H9 (cell line): ENCODE results near the gene DNAI2. TPM values are rescaled to one million over a fixed set of nuclear protein-coding genes. Genes with fewer than 3 reads are reported as not detected.

ENCODE experiments used
- DNase-seq: peaks from one replicate; pipeline ENCODE4 v3.0.0-alpha.2; 2017
- H2AFZ ChIP-seq: one replicate; pipeline ENCODE4 v1.6.1; 2013; ENCODE audit warnings: mild to moderate bottlenecking, low read length, control low read depth, moderate library complexity
- H2AK5ac ChIP-seq: 2 replicates; pipeline ENCODE4 v1.6.1; 2013; ENCODE audit warnings: low read length, control low read depth, mixed read lengths; ENCODE audit not compliant: insufficient read length
- H2BK120ac ChIP-seq: one replicate; pipeline ENCODE4 v1.6.1; 2013; ENCODE audit warnings: low read depth, mild to moderate bottlenecking, low read length, control low read depth, inconsistent platforms; ENCODE audit not compliant: poor library complexity, severe bottlenecking
- H2BK12ac ChIP-seq: 2 replicates; pipeline ENCODE4 v1.6.1; 2013; ENCODE audit warnings: low read length, control low read depth, mixed read lengths, low read depth; ENCODE audit not compliant: insufficient read length
- H2BK15ac ChIP-seq: 2 replicates; pipeline ENCODE4 v1.6.1; 2013; ENCODE audit warnings: low read depth, low read length, control low read depth
- H2BK20ac ChIP-seq: one replicate; pipeline ENCODE4 v1.6.1; 2013; ENCODE audit warnings: low read depth, mild to moderate bottlenecking, low read length, control low read depth, inconsistent platforms; ENCODE audit not compliant: poor library complexity, severe bottlenecking
- H2BK5ac ChIP-seq: 2 replicates; pipeline ENCODE4 v1.6.1; 2013; ENCODE audit warnings: low read length, control low read depth, mixed read lengths; ENCODE audit not compliant: insufficient read length
- H3K14ac ChIP-seq: 2 replicates; pipeline ENCODE4 v1.6.1; 2013; ENCODE audit warnings: low read length, control low read depth; ENCODE audit not compliant: insufficient read depth
- H3K18ac ChIP-seq: 2 replicates; pipeline ENCODE4 v1.6.1; 2013; ENCODE audit warnings: low read depth, mild to moderate bottlenecking, mixed read lengths, low read length, control low read depth; ENCODE audit not compliant: insufficient read length
- H3K23ac ChIP-seq: 2 replicates; pipeline ENCODE4 v1.6.1; 2013; ENCODE audit warnings: low read length, control low read depth, mixed read lengths, low read depth; ENCODE audit not compliant: insufficient read length
- H3K23me2 ChIP-seq: 2 replicates; pipeline ENCODE4 v1.6.1; 2013; ENCODE audit warnings: low read depth, mild to moderate bottlenecking, mixed read lengths, low read length, control low read depth; ENCODE audit not compliant: insufficient read length, poor library complexity, severe bottlenecking
- H3K27ac ChIP-seq: 2 replicates; pipeline ENCODE4 v1.5.1; 2013; ENCODE audit warnings: low read length, control low read depth, mixed read lengths, low read depth; ENCODE audit not compliant: insufficient read length
- H3K27me3 ChIP-seq: 2 replicates; pipeline ENCODE4 v1.6.1; 2013; ENCODE audit warnings: low read length, control low read depth, inconsistent platforms; ENCODE audit not compliant: insufficient read depth
- H3K4ac ChIP-seq: 2 replicates; pipeline ENCODE4 v1.6.1; 2013; ENCODE audit warnings: low read depth, mild to moderate bottlenecking, control low read depth, inconsistent platforms, low read length, moderate library complexity
- H3K4me1 ChIP-seq: 2 replicates; pipeline ENCODE4 v1.6.1; 2013; ENCODE audit warnings: low read length, control low read depth, inconsistent platforms; ENCODE audit not compliant: insufficient read depth
- H3K4me2 ChIP-seq: 2 replicates; pipeline ENCODE4 v1.6.1; 2013; ENCODE audit warnings: low read length, control low read depth, mixed read lengths; ENCODE audit not compliant: insufficient read length, insufficient read depth
- H3K56ac ChIP-seq: 2 replicates; pipeline ENCODE4 v1.6.1; 2013; ENCODE audit warnings: low read depth, mild to moderate bottlenecking, mixed read lengths, low read length, control low read depth; ENCODE audit not compliant: insufficient read length
- H3K79me1 ChIP-seq: 2 replicates; pipeline ENCODE4 v1.6.1; 2013; ENCODE audit warnings: low read depth, mild to moderate bottlenecking, moderate library complexity, low read length, control low read depth, inconsistent platforms; ENCODE audit not compliant: insufficient read depth, poor library complexity, severe bottlenecking
- H3K79me2 ChIP-seq: 2 replicates; pipeline ENCODE4 v1.6.1; 2013; ENCODE audit warnings: low read length, control low read depth, inconsistent platforms; ENCODE audit not compliant: insufficient read depth
- H3K9ac ChIP-seq: 2 replicates; pipeline ENCODE4 v1.6.1; 2013; ENCODE audit warnings: low read length, control low read depth, mixed read lengths; ENCODE audit not compliant: insufficient read length; ENCODE audit errors: extremely low read depth
- H3K9me3 ChIP-seq: one replicate; pipeline ENCODE4 v1.6.1; 2013; ENCODE audit warnings: low read depth, low read length, inconsistent platforms; ENCODE audit not compliant: control insufficient read depth
- H3T11ph ChIP-seq: one replicate; pipeline ENCODE4 v1.6.1; 2013; ENCODE audit warnings: mild to moderate bottlenecking, low read length, control low read depth, inconsistent platforms
- H4K20me1 ChIP-seq: one replicate; pipeline ENCODE4 v1.6.1; 2013; ENCODE audit not compliant: control insufficient read depth, insufficient read length, insufficient read depth
- H4K5ac ChIP-seq: 2 replicates; pipeline ENCODE4 v1.6.1; 2013; ENCODE audit warnings: low read depth, mild to moderate bottlenecking, mixed read lengths, low read length, control low read depth; ENCODE audit not compliant: insufficient read length
- H4K8ac ChIP-seq: replicated peaks from 2 replicates; pipeline ENCODE4 v1.6.1; 2013; ENCODE audit warnings: low read length, control low read depth, mixed read lengths, low read depth; ENCODE audit not compliant: insufficient read length
- H4K91ac ChIP-seq: 2 replicates; pipeline ENCODE4 v1.6.1; 2013; ENCODE audit warnings: low read depth, mild to moderate bottlenecking, moderate library complexity, mixed read lengths, low read length, control low read depth; ENCODE audit not compliant: insufficient read length
- H3K27ac Mint-ChIP-seq, 3 experiments: 2 replicates in 2 of 3; 3 replicates in 1 of 3; pipeline ENCODE4 v1.8.0; 2020 to 2021; ENCODE audit warnings: mixed read lengths in 3 of 3, mild to moderate bottlenecking in 1 of 3, moderate library complexity in 1 of 3
- H3K27me3 Mint-ChIP-seq: 2 replicates; pipeline ENCODE4 v1.8.0; 2021; ENCODE audit warnings: low read depth, mild to moderate bottlenecking, moderate library complexity, mixed read lengths
- H3K36me3 Mint-ChIP-seq, 3 experiments: 2 replicates in 2 of 3; 3 replicates in 1 of 3; pipeline ENCODE4 v1.8.0; 2020 to 2021; ENCODE audit warnings: low read depth in 3 of 3, mixed read lengths in 3 of 3; ENCODE audit not compliant: insufficient read depth in 1 of 3
- H3K4me1 Mint-ChIP-seq, 2 experiments: 2 replicates each; pipeline ENCODE4 v1.8.0; 2020; ENCODE audit warnings: mixed read lengths in 2 of 2
- H3K4me3 Mint-ChIP-seq, 2 experiments: 2 replicates in 1 of 2; 3 replicates in 1 of 2; pipeline ENCODE4 v1.8.0; 2020 to 2021; ENCODE audit warnings: mild to moderate bottlenecking in 2 of 2, mixed read lengths in 2 of 2, moderate library complexity in 1 of 2
- H3K9me3 Mint-ChIP-seq, 2 experiments: 2 replicates in 1 of 2; 3 replicates in 1 of 2; pipeline ENCODE4 v1.8.0; 2020; ENCODE audit warnings: mild to moderate bottlenecking in 2 of 2, mixed read lengths in 2 of 2, moderate library complexity in 1 of 2
- WGBS: extraction: QIAGEN DNeasy Blood & Tissue Kit; methylation state at CpG from one replicate; pipeline ENCODE4 v1.1.7; 2013; ENCODE audit warnings: missing lambda C conversion rate, low lambda C conversion rate, mixed read lengths; ENCODE audit not compliant: insufficient read length; ENCODE audit errors: extremely low coverage; 5-methylcytosine and 5-hydroxymethylcytosine counted together
- total RNA-seq: library from RNA; stranded (reverse); gene quantifications from 2 replicates; pipeline ENCODE4 v1.2.1, GENCODE V29; 2021
- TF ChIP-seq, protein P1 (sequence below): fragments of 200-600 bp; sonication (generic); conservative IDR thresholded peaks from 3 replicates; pipeline ENCODE4 v1.8.0; 2021; ENCODE audit warnings: antibody characterized with exemption, mild to moderate bottlenecking

The DNAI2 gene
- total RNA-seq, 1 experiment from 2014 or later, result not detected

DNA sequence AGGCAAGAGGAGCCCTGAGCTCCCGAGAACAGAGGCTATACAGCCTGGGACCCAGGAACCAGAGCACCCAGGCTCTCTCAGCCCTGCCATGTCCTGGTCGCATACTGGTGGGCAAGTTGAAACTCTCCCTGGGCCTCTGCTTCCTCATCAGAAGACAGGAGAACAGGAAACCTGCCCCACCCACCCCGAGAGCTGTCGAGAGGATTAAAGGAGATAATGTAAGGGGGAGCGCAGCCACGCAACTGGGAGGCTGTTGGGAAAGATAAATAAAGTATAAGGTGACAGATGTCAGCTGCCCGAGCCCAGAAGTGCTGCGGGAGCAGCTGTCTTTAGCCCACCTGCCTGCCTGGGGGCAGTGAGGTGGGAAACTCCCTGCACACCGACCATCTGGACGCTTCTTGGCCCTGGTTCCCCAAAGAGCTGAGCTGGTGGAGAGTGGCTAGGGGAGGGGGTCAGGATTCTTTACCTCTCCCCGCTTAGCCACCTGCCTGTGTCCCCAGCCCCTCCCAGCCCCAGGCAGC lies 58.8 kb downstream of the DNAI2 start:
- no peak overlapping the region for H2AFZ ChIP-seq
- no peak overlapping the region for H3K14ac ChIP-seq
- H2BK12ac ChIP-seq, result no peak overlapping the region
- H3K4ac ChIP-seq, result no peak overlapping the region
- H3K27me3 ChIP-seq, result no peaks in the 10 kb centered on the region
- no CpG with 5 or more reads among the region's 11 CpGs for WGBS
- H4K8ac ChIP-seq, result no peak overlapping the region
- Mint-ChIP-seq H3K27me3 (peaks cover 46% of the 10 kb centered on the region), H3K4me3 (0 out of 5 replicates have a peak overlapping the region, but pooled peaks of 1 of the 2 experiments have one; percentile 26), H3K9me3 (no peaks in the 10 kb centered on the region), H3K36me3 (no peaks in the 10 kb centered on the region), H3K4me1 (peaks cover 53 to 60% of the 10 kb centered on the region in 2 experiments), H3K27ac (peak overlapping the region in 2 of 3 experiments; percentile 36 to 52; a peak in 1 of 7 replicates)
- H4K91ac ChIP-seq, result no peak overlapping the region
- H3T11ph ChIP-seq, result no peak overlapping the region
- no peak for DNase-seq
- no peak overlapping the region for H2BK15ac ChIP-seq
- no peak overlapping the region for H2BK20ac ChIP-seq
- no peaks in the 10 kb centered on the region for H3K9me3 ChIP-seq
- no peak overlapping the region for H3K9ac ChIP-seq
- no peak overlapping the region for H4K5ac ChIP-seq
- H2AK5ac ChIP-seq, result no peak overlapping the region
- no peak overlapping the region for H3K56ac ChIP-seq
- no peaks in the 10 kb centered on the region for H3K79me1 ChIP-seq
- H3K23ac ChIP-seq, result no peak overlapping the region
- no peak overlapping the region for H2BK5ac ChIP-seq
- no peak overlapping the region for H3K4me2 ChIP-seq
- no peaks in the 10 kb centered on the region for H3K23me2 ChIP-seq
- no peaks in the 10 kb centered on the region for H4K20me1 ChIP-seq
- no peaks in the 10 kb centered on the region for H3K4me1 ChIP-seq
- no peak overlapping the region for H2BK120ac ChIP-seq
- H3K18ac ChIP-seq, result no peak overlapping the region
- TF ChIP-seq, protein P1, sequence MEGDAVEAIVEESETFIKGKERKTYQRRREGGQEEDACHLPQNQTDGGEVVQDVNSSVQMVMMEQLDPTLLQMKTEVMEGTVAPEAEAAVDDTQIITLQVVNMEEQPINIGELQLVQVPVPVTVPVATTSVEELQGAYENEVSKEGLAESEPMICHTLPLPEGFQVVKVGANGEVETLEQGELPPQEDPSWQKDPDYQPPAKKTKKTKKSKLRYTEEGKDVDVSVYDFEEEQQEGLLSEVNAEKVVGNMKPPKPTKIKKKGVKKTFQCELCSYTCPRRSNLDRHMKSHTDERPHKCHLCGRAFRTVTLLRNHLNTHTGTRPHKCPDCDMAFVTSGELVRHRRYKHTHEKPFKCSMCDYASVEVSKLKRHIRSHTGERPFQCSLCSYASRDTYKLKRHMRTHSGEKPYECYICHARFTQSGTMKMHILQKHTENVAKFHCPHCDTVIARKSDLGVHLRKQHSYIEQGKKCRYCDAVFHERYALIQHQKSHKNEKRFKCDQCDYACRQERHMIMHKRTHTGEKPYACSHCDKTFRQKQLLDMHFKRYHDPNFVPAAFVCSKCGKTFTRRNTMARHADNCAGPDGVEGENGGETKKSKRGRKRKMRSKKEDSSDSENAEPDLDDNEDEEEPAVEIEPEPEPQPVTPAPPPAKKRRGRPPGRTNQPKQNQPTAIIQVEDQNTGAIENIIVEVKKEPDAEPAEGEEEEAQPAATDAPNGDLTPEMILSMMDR, result no peak
- no peaks in the 10 kb centered on the region for H3K79me2 ChIP-seq
- no peak overlapping the region for H3K27ac ChIP-seq
